Measurements from ENCODE around the gene CIP2A. TPM values are rescaled to one million over a fixed set of nuclear protein-coding genes. Genes with fewer than 3 reads are reported as not detected.

Gene CIP2A

GRCh38 chr3:108501535-108501934 lies 87.7 kb downstream of the CIP2A start:
- Histone ChIP-seq H2BK5ac (ENCODE audit: low read length) (no peak overlapping the region), H3K79me1 (ENCODE audit: low read length) (no peaks in the 10 kb centered on the region), H3K27ac (ENCODE audit: low read depth, low read length) (no peak overlapping the region), H3K56ac (ENCODE audit: low read length) (no peak overlapping the region), H3K18ac (ENCODE audit: low read length) (no peak overlapping the region), H2BK15ac (replicated peaks; ENCODE audit: low read depth) (no peak overlapping the region), H2BK120ac (ENCODE audit: low read depth, low read length) (no peak overlapping the region), H3K23ac (ENCODE audit: low read length) (no peak overlapping the region), H2AK5ac (ENCODE audit: low read length) (no peak overlapping the region), H3K27me3 (ENCODE audit: insufficient read depth, low read length, poor library complexity) (no peaks in the 10 kb centered on the region), H3K4me1 (ENCODE audit: control insufficient read depth, low read depth, low read length) (no peaks in the 10 kb centered on the region), H3K4me2 (ENCODE audit: low read length) (no peak overlapping the region), H3K4ac (ENCODE audit: low read depth, low read length) (no peak overlapping the region), H3K9ac (ENCODE audit: low read length) (no peak overlapping the region), H3K4me3 (ENCODE audit: low read length) (no peak overlapping the region), H3K36me3 (ENCODE audit: control insufficient read depth, insufficient read depth, low read length) (no peaks in the 10 kb centered on the region), H4K8ac (ENCODE audit: low read depth, low read length) (no peak overlapping the region), H4K5ac (ENCODE audit: low read length) (no peak overlapping the region), H3K79me2 (ENCODE audit: control insufficient read depth, insufficient read depth, low read length) (no peaks in the 10 kb centered on the region)
- no peak for DNase-seq
- no CpG with 5 or more reads among the region's 5 CpGs for WGBS (ENCODE audit: extremely low coverage, insufficient coverage, low lambda C conversion rate)

- peak; percentile 21 for DNase-seq
- H3K79me2 ChIP-seq (ENCODE audit: control insufficient read depth, insufficient read depth, low read length): no peaks in the 10 kb centered on the region
- H3K4me1 ChIP-seq (ENCODE audit: control insufficient read depth, low read depth, low read length): no peaks in the 10 kb centered on the region
- no CpG with 5 or more reads among the region's 1 CpG for WGBS (ENCODE audit: extremely low coverage, insufficient coverage, low lambda C conversion rate)
- H3K9ac ChIP-seq (ENCODE audit: low read length): no peak overlapping the region
- no peak overlapping the region for H2AK5ac ChIP-seq (ENCODE audit: low read length)
- no peak overlapping the region for H3K56ac ChIP-seq (ENCODE audit: low read length)
- no peaks in the 10 kb centered on the region for H3K36me3 ChIP-seq (ENCODE audit: control insufficient read depth, insufficient read depth, low read length)
- no peak overlapping the region for H2BK15ac ChIP-seq (replicated peaks; ENCODE audit: low read depth)
- H3K23ac ChIP-seq (ENCODE audit: low read length): no peak overlapping the region
- no peak overlapping the region for H4K8ac ChIP-seq (ENCODE audit: low read depth, low read length)
- no peak overlapping the region for H4K5ac ChIP-seq (ENCODE audit: low read length)
- H3K27ac ChIP-seq (ENCODE audit: low read depth, low read length): no peak overlapping the region
- no peak overlapping the region for H2BK120ac ChIP-seq (ENCODE audit: low read depth, low read length)
- H3K18ac ChIP-seq (ENCODE audit: low read length): no peak overlapping the region
- H3K79me1 ChIP-seq (ENCODE audit: low read length): no peaks in the 10 kb centered on the region
- no peak overlapping the region for H3K4ac ChIP-seq (ENCODE audit: low read depth, low read length)
- no peak overlapping the region for H3K4me2 ChIP-seq (ENCODE audit: low read length)
- H3K4me3 ChIP-seq (ENCODE audit: low read length): no peak overlapping the region
- no peak overlapping the region for H2BK5ac ChIP-seq (ENCODE audit: low read length)
- no peaks in the 10 kb centered on the region for H3K27me3 ChIP-seq (ENCODE audit: insufficient read depth, low read length, poor library complexity)
Measured at GRCh38 chr3:108500728-108501127, 88.5 kb downstream of the CIP2A start.

Small RNAs within 50 kb of the gene (small RNA-seq; reads per million reads assigned to genes)
- gene RF00156 (ENCODE audit: insufficient read depth): not detected
